Measurements from ENCODE around the gene MAP1LC3B.

- no peak for TF ChIP-seq CTCF (IDR thresholded peaks at IDR 0.05; ENCODE audit: low read length)
- no peak for TF ChIP-seq EZH2 (IDR thresholded peaks at IDR 0.05; ENCODE audit: borderline replicate concordance, low read length)
Observed at GRCh38 chr16:87380881-87381280, 11.3 kb upstream of the MAP1LC3B start.

All from OCI-LY1 (cell line).